Peyer's patch (tissue), 4 donors: ENCODE data around the gene MGAT5.
"Not testable (repeated sequence)": the region's sequence is repeated elsewhere in the genome, so short reads cannot be mapped to it uniquely, and the experiment has no call there.

Experiments
- CTCF ChIP-seq, 6 experiments: fragments of 450-650 bp in 4 of 6; fragments of 200-600 bp in 2 of 6; sonication (generic) in 1 of 6; IDR thresholded peaks; one replicate each; pipeline ENCODE4 v1.5.1; 2017 to 2019; ENCODE audit warnings: antibody characterized with exemption in 6 of 6, mild to moderate bottlenecking in 3 of 6, moderate library complexity in 1 of 6
- POLR2A ChIP-seq, 2 donors: fragments of 450-650 bp; IDR thresholded peaks; one replicate each; pipeline ENCODE4 v1.5.1; 2017; ENCODE audit warnings: antibody characterized with exemption in 2 of 2, mild to moderate bottlenecking in 2 of 2, moderate library complexity in 2 of 2

- TF ChIP-seq POLR2A, CTCF (IDR thresholded peaks at IDR 0.05): not testable (repeated sequence)
Observed at GRCh38 chr2:134294598-134294997, 40.7 kb downstream of the MGAT5 start.
